Measurements from ENCODE around the gene EPC1. TPM values are rescaled to one million over a fixed set of nuclear protein-coding genes. Genes with fewer than 3 reads are reported as not detected.

Gene EPC1
- total and polyA plus RNA-seq, 9 of the 15 experiments (the other 6 are each of a cell fraction or from before 2014, with no cell fraction given): 7.0 to 43.6 (median 16.1) TPM

DNA sequence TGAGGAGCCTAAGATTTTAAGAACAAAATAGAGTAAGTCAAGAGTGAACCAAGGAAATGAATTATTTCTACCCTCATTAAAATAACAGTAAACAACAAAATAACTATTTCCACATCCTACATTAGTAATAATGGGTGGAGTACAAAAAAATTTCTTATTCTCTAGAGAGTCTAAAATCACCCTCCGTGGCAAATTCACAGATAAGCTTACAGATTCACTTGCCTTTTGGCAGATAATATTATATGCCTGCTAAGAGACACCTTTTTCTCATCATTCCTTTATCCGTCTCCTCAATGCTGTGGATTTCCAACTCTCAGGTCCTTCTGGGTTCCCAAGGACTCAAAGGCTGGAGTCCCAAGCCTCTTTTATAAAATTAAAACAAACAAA, 2.2 kb upstream of the EPC1 start (continued):
- TF ChIP-seq, protein P1, sequence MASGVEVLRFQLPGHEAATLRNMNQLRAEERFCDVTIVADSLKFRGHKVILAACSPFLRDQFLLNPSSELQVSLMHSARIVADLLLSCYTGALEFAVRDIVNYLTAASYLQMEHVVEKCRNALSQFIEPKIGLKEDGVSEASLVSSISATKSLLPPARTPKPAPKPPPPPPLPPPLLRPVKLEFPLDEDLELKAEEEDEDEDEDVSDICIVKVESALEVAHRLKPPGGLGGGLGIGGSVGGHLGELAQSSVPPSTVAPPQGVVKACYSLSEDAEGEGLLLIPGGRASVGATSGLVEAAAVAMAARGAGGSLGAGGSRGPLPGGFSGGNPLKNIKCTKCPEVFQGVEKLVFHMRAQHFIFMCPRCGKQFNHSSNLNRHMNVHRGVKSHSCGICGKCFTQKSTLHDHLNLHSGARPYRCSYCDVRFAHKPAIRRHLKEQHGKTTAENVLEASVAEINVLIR (CRISPR knock-in tag; IDR thresholded peaks at IDR 0.05): no peak
- TF ChIP-seq ZC3H11A (IDR thresholded peaks at IDR 0.05; ENCODE audit: low read depth, low read length) (no peak), ZNF444 (CRISPR knock-in tag; IDR thresholded peaks at IDR 0.05) (no peak), ATF7 (IDR thresholded peaks at IDR 0.05) (no peak), TEAD1 (CRISPR knock-in tag; IDR thresholded peaks at IDR 0.05) (no peak), ZNF764 (CRISPR knock-in tag; IDR thresholded peaks at IDR 0.05; ENCODE audit: low read depth) (no peak)
- TF ChIP-seq, protein P2, sequence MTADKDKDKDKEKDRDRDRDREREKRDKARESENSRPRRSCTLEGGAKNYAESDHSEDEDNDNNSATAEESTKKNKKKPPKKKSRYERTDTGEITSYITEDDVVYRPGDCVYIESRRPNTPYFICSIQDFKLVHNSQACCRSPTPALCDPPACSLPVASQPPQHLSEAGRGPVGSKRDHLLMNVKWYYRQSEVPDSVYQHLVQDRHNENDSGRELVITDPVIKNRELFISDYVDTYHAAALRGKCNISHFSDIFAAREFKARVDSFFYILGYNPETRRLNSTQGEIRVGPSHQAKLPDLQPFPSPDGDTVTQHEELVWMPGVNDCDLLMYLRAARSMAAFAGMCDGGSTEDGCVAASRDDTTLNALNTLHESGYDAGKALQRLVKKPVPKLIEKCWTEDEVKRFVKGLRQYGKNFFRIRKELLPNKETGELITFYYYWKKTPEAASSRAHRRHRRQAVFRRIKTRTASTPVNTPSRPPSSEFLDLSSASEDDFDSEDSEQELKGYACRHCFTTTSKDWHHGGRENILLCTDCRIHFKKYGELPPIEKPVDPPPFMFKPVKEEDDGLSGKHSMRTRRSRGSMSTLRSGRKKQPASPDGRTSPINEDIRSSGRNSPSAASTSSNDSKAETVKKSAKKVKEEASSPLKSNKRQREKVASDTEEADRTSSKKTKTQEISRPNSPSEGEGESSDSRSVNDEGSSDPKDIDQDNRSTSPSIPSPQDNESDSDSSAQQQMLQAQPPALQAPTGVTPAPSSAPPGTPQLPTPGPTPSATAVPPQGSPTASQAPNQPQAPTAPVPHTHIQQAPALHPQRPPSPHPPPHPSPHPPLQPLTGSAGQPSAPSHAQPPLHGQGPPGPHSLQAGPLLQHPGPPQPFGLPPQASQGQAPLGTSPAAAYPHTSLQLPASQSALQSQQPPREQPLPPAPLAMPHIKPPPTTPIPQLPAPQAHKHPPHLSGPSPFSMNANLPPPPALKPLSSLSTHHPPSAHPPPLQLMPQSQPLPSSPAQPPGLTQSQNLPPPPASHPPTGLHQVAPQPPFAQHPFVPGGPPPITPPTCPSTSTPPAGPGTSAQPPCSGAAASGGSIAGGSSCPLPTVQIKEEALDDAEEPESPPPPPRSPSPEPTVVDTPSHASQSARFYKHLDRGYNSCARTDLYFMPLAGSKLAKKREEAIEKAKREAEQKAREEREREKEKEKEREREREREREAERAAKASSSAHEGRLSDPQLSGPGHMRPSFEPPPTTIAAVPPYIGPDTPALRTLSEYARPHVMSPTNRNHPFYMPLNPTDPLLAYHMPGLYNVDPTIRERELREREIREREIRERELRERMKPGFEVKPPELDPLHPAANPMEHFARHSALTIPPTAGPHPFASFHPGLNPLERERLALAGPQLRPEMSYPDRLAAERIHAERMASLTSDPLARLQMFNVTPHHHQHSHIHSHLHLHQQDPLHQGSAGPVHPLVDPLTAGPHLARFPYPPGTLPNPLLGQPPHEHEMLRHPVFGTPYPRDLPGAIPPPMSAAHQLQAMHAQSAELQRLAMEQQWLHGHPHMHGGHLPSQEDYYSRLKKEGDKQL (CRISPR knock-in tag; IDR thresholded peaks at IDR 0.05; ENCODE audit: borderline replicate concordance): no peak

Data from K562 (cell line).